SK-N-SH treated with all-trans-retinoic acid at 6 μM for 48 hours (cell line): ENCODE data around the gene OXSR1.

Experiments
- BACH2 ChIP-seq: fragments of 250-450 bp; sonication (Bioruptor Pico); IDR thresholded peaks from 2 replicates; pipeline ENCODE4 v1.9.0; 2021; ENCODE audit warnings: mild to moderate bottlenecking, borderline replicate concordance
- ESRRG ChIP-seq: fragments of 250-450 bp; sonication (Bioruptor Pico); IDR thresholded peaks from 2 replicates; pipeline ENCODE4 v1.6.1; 2021; ENCODE audit warnings: mild to moderate bottlenecking
- POU6F1 ChIP-seq: fragments of 250-450 bp; sonication (Bioruptor Pico); IDR thresholded peaks from 2 replicates; pipeline ENCODE4 v1.8.0; 2021; ENCODE audit warnings: low read depth, mild to moderate bottlenecking, moderate library complexity, borderline replicate concordance
- RARB ChIP-seq: fragments of 250-450 bp; sonication (Bioruptor Pico); IDR thresholded peaks from 2 replicates; pipeline ENCODE4 v1.8.0; 2021; ENCODE audit warnings: mild to moderate bottlenecking, moderate library complexity
- TOX ChIP-seq: fragments of 250-450 bp; sonication (Bioruptor Pico); IDR thresholded peaks from 2 replicates; pipeline ENCODE4 v1.8.0; 2021; ENCODE audit warnings: mild to moderate bottlenecking, moderate library complexity, borderline replicate concordance
- ZC3H10 ChIP-seq: fragments of 250-450 bp; sonication (Bioruptor Pico); IDR thresholded peaks from 2 replicates; pipeline ENCODE4 v1.5.1; 2021; ENCODE audit warnings: mild to moderate bottlenecking, moderate library complexity
- ZFP3 ChIP-seq: fragments of 250-450 bp; sonication (Bioruptor Pico); IDR thresholded peaks from 2 replicates; pipeline ENCODE4 v1.5.0; 2020; ENCODE audit warnings: mild to moderate bottlenecking, moderate library complexity
- ZFP30 ChIP-seq: fragments of 450-650 bp; formaldehyde crosslinking; IDR thresholded peaks from 2 replicates; pipeline ENCODE4 v1.5.0; 2022; ENCODE audit warnings: mild to moderate bottlenecking, moderate library complexity
- ZNF8 ChIP-seq: fragments of 450-650 bp; formaldehyde crosslinking; IDR thresholded peaks from 2 replicates; pipeline ENCODE4 v1.5.0; 2020; ENCODE audit warnings: mild to moderate bottlenecking, moderate library complexity
- TF ChIP-seq, protein P1 (sequence below): fragments of 250-450 bp; sonication (Bioruptor Pico); IDR thresholded peaks from 2 replicates; pipeline ENCODE4 v1.8.0; 2020; ENCODE audit warnings: mild to moderate bottlenecking, moderate library complexity, borderline replicate concordance

- TF ChIP-seq ZFP3 (CRISPR knock-in tag) (no peak), BACH2 (no peak), RARB (CRISPR knock-in tag) (no peak), TOX (CRISPR knock-in tag) (no peak), ZFP30 (CRISPR knock-in tag) (no peak), ZC3H10 (no peak), POU6F1 (no peak), ZNF8 (CRISPR knock-in tag) (no peak), ESRRG (CRISPR knock-in tag) (no peak)
- TF ChIP-seq, protein P1, sequence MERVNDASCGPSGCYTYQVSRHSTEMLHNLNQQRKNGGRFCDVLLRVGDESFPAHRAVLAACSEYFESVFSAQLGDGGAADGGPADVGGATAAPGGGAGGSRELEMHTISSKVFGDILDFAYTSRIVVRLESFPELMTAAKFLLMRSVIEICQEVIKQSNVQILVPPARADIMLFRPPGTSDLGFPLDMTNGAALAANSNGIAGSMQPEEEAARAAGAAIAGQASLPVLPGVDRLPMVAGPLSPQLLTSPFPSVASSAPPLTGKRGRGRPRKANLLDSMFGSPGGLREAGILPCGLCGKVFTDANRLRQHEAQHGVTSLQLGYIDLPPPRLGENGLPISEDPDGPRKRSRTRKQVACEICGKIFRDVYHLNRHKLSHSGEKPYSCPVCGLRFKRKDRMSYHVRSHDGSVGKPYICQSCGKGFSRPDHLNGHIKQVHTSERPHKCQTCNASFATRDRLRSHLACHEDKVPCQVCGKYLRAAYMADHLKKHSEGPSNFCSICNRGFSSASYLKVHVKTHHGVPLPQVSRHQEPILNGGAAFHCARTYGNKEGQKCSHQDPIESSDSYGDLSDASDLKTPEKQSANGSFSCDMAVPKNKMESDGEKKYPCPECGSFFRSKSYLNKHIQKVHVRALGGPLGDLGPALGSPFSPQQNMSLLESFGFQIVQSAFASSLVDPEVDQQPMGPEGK (CRISPR knock-in tag), result no peak
These were observed 101.5 kb downstream of the OXSR1 start for GRCh38 chr3:38266810-38267209.
